H1 (cell line): ENCODE data around the gene SARS2. TPM values are rescaled to one million over a fixed set of nuclear protein-coding genes. Genes with fewer than 3 reads are reported as not detected.

ENCODE experiments used
- CTCF ChIA-PET: fragments of 300-600 bp; sonication (Branson Sonifier 250); formaldehyde crosslinking; loops from one replicate; lab custom pipeline; 2021; ENCODE audit not compliant: partially characterized antibody; lab: Charles Lee
- POLR2A ChIA-PET: fragments of 300-600 bp; sonication (Branson Sonifier 250); formaldehyde crosslinking; loops from one replicate; lab custom pipeline; 2021; ENCODE audit warnings: inconsistent platforms; ENCODE audit not compliant: partially characterized antibody; lab: Charles Lee
- DNase-seq, 2 experiments: peaks; one replicate each; pipeline versions ENCODE4 v3.0.0 to v3.0.0-alpha.2; 2010 to 2022; ENCODE audit warnings: low spot score in 2 of 2, low read depth in 1 of 2, mixed read lengths in 1 of 2
- FAIRE-seq: peaks from 2 replicates; lab custom pipeline; 2011; peaks lifted over from hg19 to GRCh38; lab: Jason Lieb, UNC
- H2AFZ ChIP-seq: 2 replicates; pipeline ENCODE4 v1.8.1; 2012; ENCODE audit warnings: low read length, inconsistent platforms
- H2AK5ac ChIP-seq: 2 replicates; pipeline ENCODE4 v1.6.1; 2013; ENCODE audit warnings: low read depth, low read length
- H2BK120ac ChIP-seq: replicated peaks from 2 replicates; pipeline ENCODE3; 2013; ENCODE audit warnings: low read depth, low read length, inconsistent platforms
- H2BK12ac ChIP-seq: 2 replicates; pipeline ENCODE4 v1.6.1; 2013; ENCODE audit warnings: low read depth, low read length
- H2BK15ac ChIP-seq: 2 replicates; pipeline ENCODE4 v1.6.1; 2013; ENCODE audit warnings: low read length
- H2BK20ac ChIP-seq: 2 replicates; pipeline ENCODE4 v1.6.1; 2013; ENCODE audit warnings: low read length
- H2BK5ac ChIP-seq: 2 replicates; pipeline ENCODE4 v1.6.1; 2013; ENCODE audit warnings: low read depth, low read length
- H3K14ac ChIP-seq: 2 replicates; pipeline ENCODE4 v1.6.1; 2013; ENCODE audit warnings: inconsistent platforms; ENCODE audit not compliant: insufficient read length
- H3K18ac ChIP-seq: 2 replicates; pipeline ENCODE4 v1.6.1; 2013; ENCODE audit warnings: low read length; ENCODE audit errors: extremely low read depth
- H3K23ac ChIP-seq: 2 replicates; pipeline ENCODE4 v1.6.1; 2013; ENCODE audit warnings: inconsistent platforms; ENCODE audit not compliant: insufficient read length
- H3K23me2 ChIP-seq: 2 replicates; pipeline ENCODE4 v1.6.1; 2013; ENCODE audit warnings: low read depth, low read length
- H3K27ac ChIP-seq: 2 replicates; pipeline ENCODE4 v1.6.1; 2011; ENCODE audit warnings: low read depth, low read length, inconsistent platforms
- H3K27me3 ChIP-seq, 4 experiments: replicated peaks in 1 of 4; 1 replicate in 1 of 4; 2 replicates in 3 of 4; pipeline versions ENCODE4 v1.6.1 to v1.8.1; 2011 to 2013; ENCODE audit warnings: low read length in 3 of 4, mild to moderate bottlenecking in 3 of 4, inconsistent platforms in 2 of 4, mixed read lengths in 2 of 4, moderate library complexity in 1 of 4; ENCODE audit not compliant: control insufficient read depth in 3 of 4, insufficient read depth in 3 of 4; ENCODE audit errors: extremely low read depth in 1 of 4
- H3K36me3 ChIP-seq, 4 experiments: 2 replicates each; pipeline versions ENCODE4 v1.6.1 to v1.8.1; 2011 to 2013; ENCODE audit warnings: mild to moderate bottlenecking in 4 of 4, low read length in 3 of 4, moderate library complexity in 2 of 4, control low read depth in 1 of 4, inconsistent platforms in 1 of 4; ENCODE audit not compliant: insufficient read depth in 4 of 4, control insufficient read depth in 2 of 4
- H3K4ac ChIP-seq: replicated peaks from 2 replicates; pipeline ENCODE3; 2013; ENCODE audit warnings: low read length, low read depth, mixed read lengths, inconsistent platforms; ENCODE audit not compliant: insufficient read length
- H3K4me1 ChIP-seq, 4 experiments: replicated peaks in 1 of 4; 1 replicate in 1 of 4; 2 replicates in 3 of 4; pipeline versions ENCODE4 v1.6.1 to v1.8.1; 2011 to 2013; ENCODE audit warnings: low read length in 3 of 4, inconsistent platforms in 2 of 4, mixed read lengths in 1 of 4; ENCODE audit not compliant: insufficient read depth in 4 of 4, control insufficient read depth in 3 of 4
- H3K4me2 ChIP-seq, 2 experiments: 2 replicates each; pipeline versions ENCODE4 v1.6.1 to v1.8.1; 2011 to 2013; ENCODE audit warnings: low read depth in 2 of 2, low read length in 2 of 2, control low read depth in 1 of 2, inconsistent platforms in 1 of 2, mild to moderate bottlenecking in 1 of 2; ENCODE audit not compliant: insufficient read depth in 1 of 2
- H3K4me3 ChIP-seq, 4 experiments: fragments of 200-600, 300-600 bp in 1 of 4; sonication (generic), shearing (Covaris generic), sonication (Bioruptor Twin) in 1 of 4; 2 replicates each; pipeline versions ENCODE4 v1.5.1 to v1.8.1; 2011 to 2016; ENCODE audit warnings: low read length in 4 of 4, low read depth in 3 of 4, control low read depth in 2 of 4, inconsistent platforms in 2 of 4, mild to moderate bottlenecking in 2 of 4, mixed read lengths in 1 of 4, moderate library complexity in 1 of 4; ENCODE audit not compliant: insufficient read depth in 2 of 4; ENCODE audit errors: extremely low read depth in 1 of 4
- H3K56ac ChIP-seq: replicated peaks from 2 replicates; pipeline ENCODE3; 2013; ENCODE audit warnings: low read depth, mild to moderate bottlenecking, mixed read lengths, low read length, inconsistent platforms; ENCODE audit not compliant: insufficient read length
- H3K79me1 ChIP-seq: 2 replicates; pipeline ENCODE4 v1.6.1; 2013; ENCODE audit warnings: low read depth, low read length, control low read depth
- H3K79me2 ChIP-seq, 2 experiments: 2 replicates each; pipeline versions ENCODE4 v1.6.1 to v1.8.1; 2012 to 2013; ENCODE audit warnings: low read length in 2 of 2, mild to moderate bottlenecking in 2 of 2, inconsistent platforms in 1 of 2; ENCODE audit not compliant: insufficient read depth in 2 of 2, control insufficient read depth in 1 of 2
- H3K9ac ChIP-seq, 4 experiments: replicated peaks in 1 of 4; 1 replicate in 1 of 4; 2 replicates in 3 of 4; pipeline versions ENCODE4 v1.6.1 to v1.8.1; 2011 to 2013; ENCODE audit warnings: low read depth in 3 of 4, low read length in 3 of 4, control low read depth in 2 of 4, mild to moderate bottlenecking in 2 of 4, moderate library complexity in 2 of 4, inconsistent platforms in 1 of 4; ENCODE audit errors: extremely low read depth in 1 of 4
- H3K9me3 ChIP-seq, 2 experiments: 2 replicates each; pipeline versions ENCODE4 v1.6.1 to v1.8.1; 2012 to 2013; ENCODE audit warnings: mild to moderate bottlenecking in 2 of 2, moderate library complexity in 2 of 2, control low read depth in 1 of 2, inconsistent platforms in 1 of 2, low read depth in 1 of 2, low read length in 1 of 2, mixed read lengths in 1 of 2; ENCODE audit not compliant: insufficient read depth in 2 of 2
- H4K20me1 ChIP-seq, 2 experiments: replicated peaks in 1 of 2; 2 replicates each; pipeline versions ENCODE3 to v1.8.1; 2011 to 2013; ENCODE audit warnings: inconsistent platforms in 2 of 2, low read length in 2 of 2, mild to moderate bottlenecking in 1 of 2; ENCODE audit not compliant: insufficient read depth in 2 of 2, control insufficient read depth in 1 of 2
- H4K5ac ChIP-seq: 2 replicates; pipeline ENCODE4 v1.6.1; 2013; ENCODE audit warnings: low read length, low read depth, mixed read lengths, inconsistent platforms; ENCODE audit not compliant: insufficient read length
- H4K8ac ChIP-seq: 2 replicates; pipeline ENCODE4 v1.8.0; 2013; ENCODE audit warnings: mild to moderate bottlenecking, moderate library complexity, low read length, inconsistent platforms; ENCODE audit not compliant: insufficient read depth; ENCODE audit errors: extremely low read depth
- H4K91ac ChIP-seq: replicated peaks from 2 replicates; pipeline ENCODE3; 2013; ENCODE audit warnings: low read length, mixed read lengths, inconsistent platforms; ENCODE audit not compliant: insufficient read length
- FOSL1 ChIP-seq: IDR thresholded peaks from 2 replicates; pipeline ENCODE4 v1.6.1; 2011; ENCODE audit warnings: mild to moderate bottlenecking, low read depth, low read length, moderate library complexity; ENCODE audit not compliant: insufficient read depth
- MAFK ChIP-seq: IDR thresholded peaks from 2 replicates; pipeline ENCODE4 v1.6.1; 2012; ENCODE audit warnings: low read depth, mild to moderate bottlenecking, improper control_type of control experiment, low read length
- POLR2AphosphoS5 ChIP-seq: IDR thresholded peaks from 2 replicates; pipeline ENCODE4 v1.6.1; 2011; ENCODE audit warnings: low read depth, low read length
- RBBP5 ChIP-seq: IDR thresholded peaks from 2 replicates; pipeline ENCODE4 v1.7.1; 2012; ENCODE audit warnings: low read depth, mild to moderate bottlenecking, inconsistent platforms, low read length, moderate library complexity, borderline replicate concordance
- RNF2 ChIP-seq: fragments of 200-900, 300-1000 bp; sonication (generic); IDR thresholded peaks from 2 replicates; pipeline ENCODE4 v1.7.1; 2016; ENCODE audit warnings: borderline replicate concordance, low read depth, mild to moderate bottlenecking, antibody characterized with exemption, low read length; ENCODE audit not compliant: poor library complexity, severe bottlenecking; ENCODE audit errors: missing control alignments
- TEAD4 ChIP-seq: IDR thresholded peaks from 2 replicates; pipeline ENCODE4 v1.6.1; 2012; ENCODE audit warnings: low read depth, low read length, inconsistent platforms, mixed read lengths
- WGBS, 2 experiments: shearing (Covaris generic) in 1 of 2; methylation state at CpG; one replicate each; pipeline versions ENCODE4 v1.1.6 to v1.1.7; 2013 to 2015; ENCODE audit warnings: low lambda C conversion rate in 2 of 2, mixed read lengths in 2 of 2, inconsistent platforms in 1 of 2, low coverage in 1 of 2, missing lambda C conversion rate in 1 of 2; ENCODE audit not compliant: insufficient replicate concordance in 2 of 2, insufficient coverage in 1 of 2, insufficient read length in 1 of 2; ENCODE audit errors: extremely low coverage in 1 of 2, missing lambda C conversion rate in 1 of 2; 5-methylcytosine and 5-hydroxymethylcytosine counted together
- polyA plus RNA-seq, 7 experiments: library from polyadenylated mRNA; depleted of rRNA in 3 of 7; stranded (reverse) in 5 of 7; unstranded in 2 of 7; fragments of >200 nt in 5 of 7; fragments of 200-250 nt in 2 of 7; gene quantifications; 1 replicate in 5 of 7; 2 replicates in 1 of 7; 4 replicates in 1 of 7; pipeline versions ENCODE4 v1.2.1 to v1.2.3, GENCODE V29; 2011 to 2013; ENCODE audit warnings: missing spikeins in 2 of 7, mixed read lengths in 2 of 7
- total RNA-seq: library from RNA; stranded (reverse); fragmentation: NEBNext Ultra II Directional; extraction: Animal tissue kit (Norgen Biotek cat#: 25700); gene quantifications from 2 replicates; pipeline ENCODE4 v1.2.1, GENCODE V29; 2021
- TF ChIP-seq, protein P1 (sequence below): IDR thresholded peaks from 2 replicates; pipeline ENCODE4 v1.6.1; 2012; ENCODE audit warnings: inconsistent platforms
- TF ChIP-seq, protein P2 (sequence below): IDR thresholded peaks from 2 replicates; pipeline ENCODE4 v1.6.1; 2011; ENCODE audit warnings: low read length, improper control_type of control experiment

Gene SARS2
- total and polyA plus RNA-seq, 2 of the 8 experiments (the other 6 are each of a cell fraction or from before 2014, with no cell fraction given), result 68.0 to 102 TPM

DNA sequence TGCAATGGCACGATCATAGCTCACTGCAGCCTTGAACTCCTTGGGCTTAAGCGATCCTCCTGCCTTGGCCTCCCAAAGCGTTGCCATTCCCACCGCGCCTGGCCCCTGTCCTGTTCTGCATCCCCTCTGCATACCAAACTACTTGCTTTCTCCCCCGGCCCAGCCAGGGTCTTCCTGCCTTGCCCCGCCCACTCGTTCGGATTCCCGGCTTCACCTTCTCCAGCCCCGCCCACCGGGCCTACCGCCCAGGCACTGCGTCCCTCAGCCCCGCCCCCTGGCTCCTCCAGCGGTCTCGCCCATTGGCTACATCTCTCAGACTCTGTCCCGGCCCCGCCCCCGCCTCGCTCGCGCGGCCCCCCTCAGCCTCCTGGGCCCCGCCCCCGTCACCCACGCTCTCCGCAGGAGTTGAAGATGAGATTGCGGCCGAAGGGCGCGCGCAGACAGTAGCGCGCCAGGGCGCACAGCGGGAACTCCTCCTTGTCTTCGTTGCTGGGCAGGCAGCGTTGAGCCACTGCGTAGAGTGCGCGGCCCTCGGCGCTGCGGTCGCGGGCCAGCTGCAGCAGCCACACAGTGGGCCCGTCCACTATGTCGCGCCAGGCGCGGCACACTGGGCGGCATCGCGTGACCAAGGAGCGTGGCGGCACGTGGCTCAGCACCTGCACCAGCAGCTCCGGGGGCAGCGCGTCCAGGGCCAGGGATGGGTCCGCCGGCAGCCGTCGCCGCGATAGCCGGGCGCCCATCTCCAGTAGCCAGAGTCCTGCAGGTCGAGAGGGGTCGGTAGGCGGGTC lies 19.2 kb upstream of the SARS2 start:
- 7% methylated on average over 36 of the region's 72 CpGs; no CpG with 5 or more reads in 1 of the 2 experiments for WGBS, 2 experiments
- Histone ChIP-seq H4K5ac (no peak overlapping the region), H2BK12ac (peak overlapping the region; percentile 75; the same call in 1 of the 2 replicates), H4K8ac (peak overlapping the region; percentile 62), H2AK5ac (0 out of 2 replicates have a peak overlapping the region, but pooled peaks have one; percentile 44), H2BK5ac (peak overlapping the region; percentile 89; the same call in 1 of the 2 replicates), H3K23ac (no peak overlapping the region), H3K9me3 (no peaks in the 10 kb centered on the region), H2BK120ac (no peak overlapping the region), H2BK20ac (no peak overlapping the region), H3K4me2 (peak overlapping the region; percentile 49 to 89), H3K4ac (no peak overlapping the region), H3K79me1 (no peaks in the 10 kb centered on the region), H3K27ac (no peak overlapping the region; the same call in 1 of the 2 replicates), H3K14ac (no peak overlapping the region), H3K9ac (peak overlapping the region in 2 of 4 experiments; percentile 20 to 41; a peak in 1 of 7 replicates), H4K20me1 (peaks cover 0 to 3% of the 10 kb centered on the region in 2 experiments), H3K4me1 (peaks cover 0 to 5% (median 0%) of the 10 kb centered on the region in 4 experiments; a peak in 3 of 7 replicates), H2BK15ac (no peak overlapping the region), H3K18ac (peak overlapping the region; percentile 80), H3K4me3 (peak overlapping the region; percentile 36 to 61 (median 54)), H3K79me2 (no peaks in the 10 kb centered on the region), H3K56ac (peak overlapping the region; percentile 82), H2AFZ (0 out of 2 replicates have a peak overlapping the region, but pooled peaks have one; percentile 0), H3K27me3 (peaks cover 0 to 3% (median under 1%) of the 10 kb centered on the region in 4 experiments; a peak in 1 of 7 replicates), H3K36me3 (no peaks in the 10 kb centered on the region; a peak in 2 of 8 replicates), H4K91ac (peak overlapping the region; percentile 73), H3K23me2 (peaks cover 5% of the 10 kb centered on the region; the same call in 1 of the 2 replicates)
- FAIRE-seq (peak; percentile 13), DNase-seq (peak; percentile 87 to 99)
- POLR2A ChIA-PET, result interaction anchor here (0.7 to 1.6 kb wide), 4 partner anchors 97 to 216 kb away, joined by 3 read pairs; no protein-coding TSS in a partner anchor
- CTCF ChIA-PET, result interaction anchor here (14.5 kb wide), 1 partner anchor 16 kb away, joined by 120 read pairs; the partner anchor contains the start of genes MRPS12 and SARS2
- TF ChIP-seq MAFK (no peak), RBBP5 (0 out of 2 replicates have a peak, but pooled peaks have one; percentile 62), RNF2 (no peak), FOSL1 (0 out of 2 replicates have a peak, but pooled peaks have one; percentile 11), POLR2AphosphoS5 (peak; percentile 64; the same call in 1 of the 2 replicates), TEAD4 (peak; percentile 62)
- TF ChIP-seq, protein P1, sequence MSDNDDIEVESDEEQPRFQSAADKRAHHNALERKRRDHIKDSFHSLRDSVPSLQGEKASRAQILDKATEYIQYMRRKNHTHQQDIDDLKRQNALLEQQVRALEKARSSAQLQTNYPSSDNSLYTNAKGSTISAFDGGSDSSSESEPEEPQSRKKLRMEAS, result peak; percentile 96
- TF ChIP-seq, protein P2, sequence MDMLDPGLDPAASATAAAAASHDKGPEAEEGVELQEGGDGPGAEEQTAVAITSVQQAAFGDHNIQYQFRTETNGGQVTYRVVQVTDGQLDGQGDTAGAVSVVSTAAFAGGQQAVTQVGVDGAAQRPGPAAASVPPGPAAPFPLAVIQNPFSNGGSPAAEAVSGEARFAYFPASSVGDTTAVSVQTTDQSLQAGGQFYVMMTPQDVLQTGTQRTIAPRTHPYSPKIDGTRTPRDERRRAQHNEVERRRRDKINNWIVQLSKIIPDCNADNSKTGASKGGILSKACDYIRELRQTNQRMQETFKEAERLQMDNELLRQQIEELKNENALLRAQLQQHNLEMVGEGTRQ, result 0 out of 2 replicates have a peak, but pooled peaks have one; percentile 30
